Raji (cell line): ENCODE measurements around the gene NMRAL1.

Experiments
- POLR2A ChIP-seq: IDR thresholded peaks from 2 replicates; pipeline ENCODE4 v1.6.1; 2011; ENCODE audit warnings: low read depth, low read length, control low read depth; ENCODE audit not compliant: insufficient read depth

The NMRAL1 gene

DNA sequence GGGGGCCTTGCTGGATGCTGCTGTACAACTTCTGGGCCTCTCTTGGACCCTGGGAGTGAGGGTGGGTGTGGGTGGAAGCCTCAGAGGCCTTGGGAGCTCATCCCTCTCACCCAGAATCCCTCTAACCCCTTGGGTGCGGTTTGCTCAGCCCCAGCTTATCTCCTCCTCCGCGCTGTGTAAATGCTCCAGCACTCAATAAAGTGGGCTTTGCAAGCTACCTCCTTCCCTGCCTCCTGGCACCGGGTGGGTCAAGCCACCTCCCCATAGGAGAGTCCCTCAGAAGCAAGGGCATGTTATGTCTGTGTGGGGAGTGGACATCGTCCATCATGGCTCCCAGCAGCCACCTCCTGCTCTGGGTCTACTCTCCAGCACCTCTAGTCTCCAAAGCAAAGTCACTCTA lies 35.7 kb upstream of the NMRAL1 start:
- no peak for TF ChIP-seq POLR2A

DNA sequence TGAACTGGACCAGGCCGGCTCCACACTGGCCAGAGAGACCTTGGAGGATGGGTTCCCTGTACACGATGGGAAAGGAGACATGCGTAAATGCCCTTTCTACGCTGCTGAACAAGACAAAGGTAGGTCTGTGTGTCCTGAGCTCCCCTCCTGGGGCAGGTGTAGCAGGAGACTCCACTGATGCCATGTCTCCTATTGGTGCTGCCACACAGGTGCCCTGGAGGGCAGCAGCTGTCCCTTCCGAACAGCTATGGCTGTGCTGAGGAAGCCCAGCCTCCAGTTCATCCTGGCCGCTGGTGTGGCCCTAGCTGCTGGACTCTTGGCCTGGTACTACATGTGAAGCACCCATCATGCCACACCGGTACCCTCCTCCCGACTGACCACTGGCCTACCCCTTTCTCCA lies 35.0 kb upstream of the NMRAL1 start:
- TF ChIP-seq POLR2A, result no peak

DNA sequence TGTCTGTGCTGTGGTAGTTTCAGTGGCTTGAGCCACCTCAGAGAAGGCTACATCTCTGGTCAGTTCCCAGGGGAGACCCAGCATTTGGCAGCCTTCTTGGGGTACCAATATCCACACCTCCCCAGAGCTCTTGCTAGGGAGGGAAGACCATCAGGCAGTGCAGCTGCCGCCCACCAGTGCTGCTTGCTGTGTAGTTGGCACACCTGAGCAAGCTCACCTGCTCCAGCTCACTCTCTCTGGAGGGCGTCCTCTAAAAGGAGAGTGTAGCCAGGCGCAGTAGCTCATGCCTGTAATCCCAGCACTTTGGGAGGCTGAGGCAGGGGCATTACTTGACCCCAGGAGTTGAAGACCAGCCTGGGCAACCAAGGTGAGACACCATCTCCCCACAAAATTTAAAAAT lies 34.4 kb upstream of the NMRAL1 start:
- no peak for TF ChIP-seq POLR2A

DNA sequence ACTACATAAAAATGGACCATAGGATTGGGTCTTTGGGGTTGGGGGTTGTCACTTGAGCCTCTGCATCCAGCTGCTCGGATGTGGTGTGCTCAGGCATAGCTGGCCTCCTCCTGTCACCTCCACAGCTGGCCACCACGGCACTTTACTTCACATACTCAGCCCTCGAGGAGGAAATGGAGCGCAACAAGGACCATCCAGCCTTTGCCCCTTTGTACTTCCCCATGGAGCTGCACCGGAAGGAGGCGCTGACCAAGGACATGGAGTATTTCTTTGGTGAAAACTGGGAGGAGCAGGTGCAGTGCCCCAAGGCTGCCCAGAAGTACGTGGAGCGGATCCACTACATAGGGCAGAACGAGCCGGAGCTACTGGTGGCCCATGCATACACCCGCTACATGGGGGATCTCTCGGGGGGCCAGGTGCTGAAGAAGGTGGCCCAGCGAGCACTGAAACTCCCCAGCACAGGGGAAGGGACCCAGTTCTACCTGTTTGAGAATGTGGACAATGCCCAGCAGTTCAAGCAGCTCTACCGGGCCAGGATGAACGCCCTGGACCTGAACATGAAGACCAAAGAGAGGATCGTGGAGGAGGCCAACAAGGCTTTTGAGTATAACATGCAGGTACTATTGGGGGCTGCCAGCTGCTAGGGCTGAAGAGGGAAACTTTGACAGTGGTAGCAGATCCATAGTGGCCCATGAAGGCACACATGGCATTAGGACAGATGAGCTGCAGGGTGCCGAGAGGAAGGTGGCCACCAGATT lies 33.3 kb upstream of the NMRAL1 start:
- no peak for TF ChIP-seq POLR2A

DNA sequence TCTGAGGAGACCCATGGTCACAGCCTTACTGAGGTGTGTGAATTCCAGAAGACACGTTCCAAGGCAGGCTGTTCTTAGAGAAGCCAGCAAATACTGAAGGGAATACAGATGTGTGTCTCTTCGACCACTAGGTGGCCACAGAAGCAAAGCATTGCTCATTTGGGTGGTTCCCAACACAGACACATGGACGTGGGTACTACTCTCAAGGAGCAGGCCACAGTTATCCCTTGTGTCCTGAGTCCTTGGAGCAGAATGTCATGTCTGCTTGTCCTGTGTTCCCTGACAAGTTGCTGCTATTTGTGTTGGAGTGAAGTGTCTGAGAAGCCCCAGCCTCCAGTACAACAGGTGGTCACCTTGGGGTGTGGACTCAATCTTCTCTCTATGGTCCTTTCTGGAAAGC lies 32.0 kb upstream of the NMRAL1 start:
- no peak for TF ChIP-seq POLR2A

DNA sequence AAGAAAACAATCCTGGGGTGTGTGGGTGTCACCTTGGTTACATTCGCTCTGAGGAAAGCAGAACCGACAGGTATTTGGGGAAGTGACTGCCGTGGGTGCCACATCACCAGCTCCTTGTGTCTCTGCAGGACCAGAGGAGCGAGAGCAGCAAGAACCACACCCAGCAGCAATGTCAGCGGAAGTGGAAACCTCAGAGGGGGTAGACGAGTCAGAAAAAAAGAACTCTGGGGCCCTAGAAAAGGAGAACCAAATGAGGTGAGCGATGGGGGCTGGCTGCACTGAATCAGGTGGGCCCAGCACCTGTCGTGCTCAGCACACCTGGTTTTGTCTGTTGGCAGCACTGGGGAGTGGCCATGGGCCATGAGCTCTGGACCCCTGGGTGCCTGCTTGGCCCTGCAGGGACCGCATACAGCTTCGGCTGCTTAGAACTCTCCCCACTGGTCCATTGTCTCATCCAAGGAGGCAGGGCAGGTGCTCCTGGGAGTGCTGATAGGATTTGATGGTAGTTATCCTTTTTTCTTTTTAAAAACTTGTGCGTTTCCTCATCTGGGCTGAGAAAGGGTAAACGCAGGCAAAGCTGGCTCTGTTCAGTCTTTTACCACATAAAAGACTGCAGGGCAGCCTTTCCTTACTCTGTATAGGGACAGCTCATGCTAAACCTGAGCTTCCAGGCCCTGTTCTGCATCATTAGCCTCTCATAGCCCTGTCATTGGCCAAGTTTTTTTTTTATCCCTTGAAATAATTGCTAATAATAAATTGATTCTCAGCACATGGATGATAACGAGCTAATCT lies 31.1 kb upstream of the NMRAL1 start:
- 0 out of 2 replicates have a peak, but pooled peaks have one; percentile 26 for TF ChIP-seq POLR2A

DNA sequence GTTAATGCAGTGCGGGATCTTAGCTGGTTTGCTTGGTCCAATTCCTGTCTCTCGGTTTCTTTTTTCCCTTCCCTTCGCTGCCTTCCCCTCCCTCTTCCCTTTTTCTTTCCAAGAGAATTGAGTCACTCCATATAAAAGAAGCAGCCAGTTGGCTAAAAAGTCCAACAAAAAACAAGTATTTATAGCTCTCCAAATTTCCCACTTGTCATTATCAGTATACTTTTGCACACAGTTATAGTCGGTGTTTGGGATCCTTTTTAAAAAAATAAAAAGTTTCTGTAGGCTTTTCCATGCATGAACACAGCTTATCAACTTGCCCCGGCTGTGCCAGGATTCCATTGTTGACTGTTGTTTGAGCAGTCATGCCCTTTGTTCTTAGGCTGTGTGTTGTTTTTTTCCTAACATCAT lies 26.6 kb upstream of the NMRAL1 start:
- TF ChIP-seq POLR2A, result no peak

DNA sequence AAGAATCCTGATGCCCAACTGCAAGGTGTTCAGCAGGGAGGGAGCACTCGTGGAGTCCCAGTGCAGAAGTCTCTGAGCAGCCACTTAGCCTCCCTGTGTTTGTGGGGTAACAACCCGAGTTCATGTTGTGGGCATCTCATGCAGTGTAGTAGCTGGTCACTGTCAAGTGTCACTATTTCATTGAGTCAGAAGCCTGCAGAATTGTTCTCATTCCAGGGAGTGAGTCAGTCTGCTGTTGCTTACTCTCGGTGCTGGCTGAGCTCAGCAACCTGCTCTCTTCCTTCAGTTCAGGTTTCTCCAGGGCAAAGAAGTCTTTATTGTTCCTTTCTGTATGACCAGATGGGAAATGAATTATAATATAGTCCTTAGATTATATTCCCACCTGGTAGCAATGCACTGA lies 25.8 kb upstream of the NMRAL1 start:
- TF ChIP-seq POLR2A, result no peak

DNA sequence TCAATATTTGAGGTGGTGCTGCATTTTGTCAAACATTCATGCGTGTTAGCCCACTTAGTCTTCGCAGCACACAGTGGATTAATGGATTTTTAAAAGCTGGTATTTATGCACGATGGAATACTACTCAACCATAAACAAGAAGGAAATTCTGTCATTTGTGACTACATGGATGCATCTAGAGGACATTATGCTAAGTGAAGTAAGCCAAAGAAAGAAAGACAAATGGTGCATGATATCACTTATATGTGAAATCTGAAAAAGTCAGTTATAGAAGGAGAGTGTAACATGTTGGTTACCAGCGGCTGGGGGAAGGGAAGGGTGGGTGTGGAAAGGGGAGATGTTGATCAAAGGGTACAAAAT lies 24.8 kb upstream of the NMRAL1 start:
- TF ChIP-seq POLR2A, result no peak

DNA sequence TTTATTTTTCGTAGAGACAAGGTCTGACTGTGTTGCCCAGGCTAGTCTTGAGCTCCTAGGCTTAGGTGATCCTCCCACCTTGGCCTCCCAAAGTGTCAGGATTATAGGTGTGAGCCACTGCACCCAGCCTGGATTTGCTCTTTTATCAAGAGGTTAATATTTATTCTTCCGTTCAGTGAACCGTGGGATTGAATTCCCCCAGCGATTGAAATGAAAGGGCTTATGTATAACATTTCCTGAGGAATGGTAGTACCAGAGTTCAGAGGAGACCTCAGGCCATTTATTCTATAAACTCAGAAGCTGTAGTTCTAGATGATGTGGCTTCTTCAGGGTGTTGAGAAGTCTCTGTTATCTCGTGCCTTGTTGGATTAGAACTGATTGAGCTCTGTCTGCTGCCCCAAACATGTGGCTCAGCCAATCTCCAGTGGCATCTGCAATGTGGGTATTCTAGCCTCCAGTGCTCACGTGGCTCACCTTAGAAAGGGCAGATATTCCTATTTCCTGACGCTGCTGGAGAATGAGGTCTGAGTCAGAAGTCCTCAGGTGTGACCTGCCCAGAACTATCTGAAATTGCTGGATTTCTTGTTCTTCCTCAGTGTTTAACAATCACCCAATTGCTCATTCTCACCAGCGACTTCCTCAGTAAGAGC lies 24.2 kb upstream of the NMRAL1 start:
- no peak for TF ChIP-seq POLR2A

DNA sequence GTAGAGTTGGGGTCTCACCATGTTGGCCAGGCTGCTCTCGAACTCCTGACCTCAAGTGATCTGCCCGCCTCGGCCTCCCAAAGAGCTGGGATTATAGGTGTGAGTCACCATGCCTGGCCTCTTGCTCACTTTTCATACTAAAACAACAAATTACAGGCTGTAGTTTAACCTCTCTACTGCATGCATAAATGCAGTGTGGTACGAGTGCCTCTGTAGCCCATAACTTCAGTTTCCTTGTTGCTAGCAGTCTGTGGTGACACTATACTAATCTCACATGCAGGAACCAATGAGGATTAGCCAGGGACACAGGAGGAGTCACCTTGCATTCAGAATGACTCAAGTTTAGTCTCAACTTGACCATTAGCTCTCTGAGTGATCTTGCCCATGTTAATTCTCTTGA lies 21.9 kb upstream of the NMRAL1 start:
- TF ChIP-seq POLR2A, result no peak

DNA sequence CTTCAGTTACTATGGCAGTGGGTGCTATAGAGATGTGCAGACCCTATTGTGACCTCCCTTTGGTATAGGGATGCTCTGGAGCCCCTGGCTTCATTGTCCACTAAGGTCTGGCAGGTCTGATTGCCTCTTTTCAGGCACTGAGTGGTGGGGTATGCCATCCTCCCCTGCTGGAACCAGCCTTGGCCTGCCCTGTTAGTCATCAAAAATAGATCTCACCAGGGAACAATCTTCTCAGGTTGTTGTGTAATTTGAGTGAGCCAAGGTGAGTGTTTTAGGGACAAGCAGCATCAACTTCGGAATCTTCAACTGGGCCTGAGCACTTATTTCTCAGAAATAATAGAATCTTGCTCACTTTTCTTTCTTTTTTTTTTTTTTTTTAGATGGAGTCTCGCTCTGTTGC lies 21.3 kb upstream of the NMRAL1 start:
- TF ChIP-seq POLR2A, result no peak

DNA sequence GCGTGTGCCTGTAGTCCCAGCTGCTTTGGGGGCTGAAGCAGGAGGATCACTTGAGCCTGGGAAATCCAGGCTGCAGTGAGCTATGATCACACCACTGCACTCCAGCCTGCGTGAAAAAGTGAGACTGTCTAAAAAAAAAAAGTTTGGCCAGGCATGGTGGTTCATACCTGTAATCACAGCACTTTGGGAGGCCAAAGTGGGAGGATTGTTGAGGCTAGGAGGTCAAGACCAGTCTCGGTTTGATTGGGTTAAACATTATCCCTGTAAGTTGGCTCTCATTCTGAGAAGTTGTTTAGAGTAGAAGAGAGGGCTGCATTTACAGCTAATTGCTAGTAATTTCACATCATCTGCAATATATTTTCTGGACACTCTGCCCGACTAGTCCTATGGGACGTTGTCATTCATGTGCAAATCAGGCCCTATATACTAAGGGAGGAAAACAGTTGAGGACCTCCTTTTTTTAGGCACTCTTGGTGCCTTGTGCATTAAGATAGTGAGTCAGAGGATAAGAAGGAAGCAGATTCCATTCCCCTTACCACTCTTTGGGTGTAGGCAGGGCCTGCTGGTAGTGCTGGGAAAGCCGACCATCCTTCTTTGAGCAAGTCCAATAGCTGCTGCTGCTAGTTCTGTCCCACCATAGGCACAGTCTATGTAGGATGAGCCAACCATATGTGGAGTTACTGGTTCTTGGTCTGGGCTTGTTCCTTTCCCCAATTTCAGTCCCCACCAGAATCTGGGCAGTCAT lies 20.5 kb upstream of the NMRAL1 start:
- TF ChIP-seq POLR2A, result no peak

DNA sequence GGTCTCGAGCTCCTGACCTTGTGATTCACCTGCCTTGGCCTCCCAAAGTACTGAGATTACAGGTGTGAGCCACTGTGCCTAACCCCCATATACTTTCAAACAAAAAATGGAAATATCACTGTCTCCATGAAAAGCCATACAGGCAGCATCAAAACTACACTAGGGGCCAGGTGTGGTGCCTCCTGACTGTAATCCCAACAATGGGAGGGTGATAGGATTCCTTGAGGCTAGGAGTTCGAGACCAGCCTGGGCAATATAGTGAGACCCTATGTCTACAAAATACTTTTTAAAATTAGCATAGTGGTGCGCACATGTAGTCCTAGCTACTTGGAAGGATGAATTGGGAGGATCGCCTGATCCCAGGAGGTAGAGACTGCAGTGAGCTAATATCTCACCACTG lies 17.5 kb upstream of the NMRAL1 start:
- no peak for TF ChIP-seq POLR2A

DNA sequence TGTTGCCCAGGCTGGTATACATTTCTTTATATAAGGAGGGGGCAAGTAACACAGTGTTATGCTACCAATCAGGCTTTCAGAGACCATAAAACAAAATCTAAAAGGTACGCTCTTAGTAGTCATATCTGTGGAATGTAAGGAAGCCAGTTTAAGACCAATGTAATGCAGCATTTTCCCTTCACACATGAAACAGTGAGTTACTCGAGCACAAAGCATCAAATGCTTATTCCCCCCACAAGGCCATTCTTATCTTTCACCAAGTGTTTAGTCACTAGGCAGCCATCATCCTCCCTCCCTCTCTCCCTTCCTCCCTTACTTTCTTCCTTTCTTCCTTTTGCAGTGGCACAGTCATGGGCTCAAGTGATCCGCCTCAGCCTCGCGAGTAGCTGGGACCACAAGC lies 14.6 kb upstream of the NMRAL1 start:
- no peak for TF ChIP-seq POLR2A
